NK-92 treated with Interleukin-12 subunit alpha and Interleukin-12 subunit beta, amount 100 ng/mL, for 24 hours (cell line): ENCODE data around the gene MASP2.
A peak's percentile ranks its signal among the peaks of the same experiment; 100 is the strongest.
"Not testable (repeated sequence)": the region's sequence is repeated elsewhere in the genome, so short reads cannot be mapped to it uniquely, and the experiment has no call there.

Source experiments
- DNase-seq: peaks from one replicate; lab custom pipeline; 2025; lab: John Stamatoyannopoulos, UW

Gene MASP2

DNA sequence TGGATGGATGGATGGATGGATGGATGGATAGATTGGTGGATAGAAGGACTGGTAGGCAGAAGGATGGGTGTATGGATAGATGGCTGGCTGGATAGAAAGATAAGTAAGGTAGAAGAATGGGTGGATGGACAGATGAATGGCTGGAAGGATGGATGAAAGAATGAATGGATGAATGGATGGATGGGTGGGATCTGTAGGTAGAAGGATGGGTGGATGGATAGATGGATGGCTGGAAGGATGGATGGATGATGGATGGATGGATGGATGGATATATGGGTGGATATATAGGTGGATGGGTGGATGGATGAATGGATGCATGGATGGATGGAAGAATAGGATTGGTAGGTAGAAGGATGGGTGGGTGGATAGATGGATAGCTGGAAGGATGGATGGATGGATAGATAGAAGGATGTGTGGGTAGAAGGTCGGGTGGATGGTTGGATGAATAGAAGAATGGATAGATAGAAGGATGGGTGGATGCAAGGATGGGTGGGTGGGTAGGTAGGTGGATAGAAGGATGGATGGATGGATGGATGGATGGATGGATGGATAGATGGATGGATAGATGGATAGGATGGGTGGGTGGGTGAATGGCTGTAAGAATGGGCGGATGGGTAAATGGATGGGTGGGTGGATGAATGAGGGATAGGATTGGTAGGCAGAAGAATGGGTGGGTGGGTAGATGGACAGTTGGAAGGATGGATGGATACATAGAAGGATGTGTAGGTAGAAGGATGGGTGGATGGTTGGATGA, 7.5 kb downstream of the MASP2 start:
- DNase-seq: no peak

GRCh38 chr1:11037740-11038182, 9.3 kb downstream of the MASP2 start:
- DNase-seq: peak; percentile 66

DNA sequence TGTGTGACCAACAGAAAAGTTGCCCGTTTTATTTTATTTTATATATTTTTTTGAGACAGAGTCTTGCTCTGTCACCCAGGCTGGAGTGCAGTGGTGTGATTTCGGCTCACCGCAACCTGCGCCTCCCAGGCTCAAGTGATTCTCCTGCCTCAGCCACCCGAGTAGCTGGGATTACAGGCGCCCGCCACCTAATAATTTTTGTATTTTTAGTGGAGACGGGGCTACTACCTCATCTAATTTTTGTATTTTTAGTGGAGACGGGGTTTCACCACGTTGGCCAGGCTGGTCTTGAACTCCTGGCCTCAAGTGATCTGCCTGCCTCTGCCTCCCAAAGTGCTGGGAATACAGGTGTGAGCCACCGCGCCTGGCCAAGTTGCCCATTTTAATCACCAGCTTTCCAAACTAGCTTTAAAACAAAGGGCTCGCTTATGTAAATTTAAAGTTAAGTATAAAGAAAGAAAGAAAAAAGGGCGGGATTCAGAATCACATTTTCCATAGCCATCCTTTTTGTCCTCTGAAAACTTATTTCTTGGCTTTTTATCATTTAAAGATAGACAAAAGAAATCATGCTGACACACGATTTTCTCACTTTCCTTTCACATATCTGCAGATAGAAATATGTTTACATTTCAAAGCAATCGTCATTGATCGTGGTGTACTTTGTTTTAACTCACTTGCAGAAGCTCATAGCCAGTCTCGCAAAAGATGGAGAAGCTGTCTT, 9.9 kb downstream of the MASP2 start:
- not testable (repeated sequence) for DNase-seq

DNA sequence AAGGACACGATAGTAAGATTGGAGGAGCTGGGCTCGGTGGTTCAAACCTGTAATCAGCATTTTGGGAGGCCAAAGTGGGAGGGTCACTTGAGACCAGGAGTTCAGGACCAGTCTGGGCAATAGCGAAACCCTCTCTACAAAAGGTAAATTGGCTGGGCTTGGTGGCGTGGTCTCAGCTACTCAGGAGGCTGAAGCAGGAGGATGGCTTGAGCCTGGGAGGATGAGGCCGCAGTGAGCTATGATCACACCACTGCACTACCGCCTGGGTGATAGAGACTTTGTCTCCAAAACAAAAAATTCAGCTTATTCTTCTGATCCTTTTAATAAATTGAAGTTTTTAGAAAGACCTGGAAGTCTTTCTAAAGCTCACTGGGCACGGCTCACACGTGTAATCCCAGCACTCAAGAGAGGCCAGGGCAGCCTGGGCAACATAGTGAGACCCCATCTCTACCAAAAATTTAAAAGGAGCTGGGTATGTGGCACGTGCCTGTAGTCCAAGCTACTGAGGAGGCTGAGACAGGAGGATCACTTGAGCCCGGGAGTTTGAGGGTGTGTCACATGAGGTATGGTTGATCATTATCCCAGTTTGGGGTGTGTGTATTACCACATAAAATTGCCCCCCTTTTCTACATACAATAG, 15.3 kb downstream of the MASP2 start:
- no peak for DNase-seq

- no peak for DNase-seq
These were observed 16.2 kb downstream of the MASP2 start for GRCh38 chr1:11030865-11031264.

- no peak for DNase-seq
These were observed 19.0 kb downstream of the MASP2 start for GRCh38 chr1:11028018-11028417.

DNA sequence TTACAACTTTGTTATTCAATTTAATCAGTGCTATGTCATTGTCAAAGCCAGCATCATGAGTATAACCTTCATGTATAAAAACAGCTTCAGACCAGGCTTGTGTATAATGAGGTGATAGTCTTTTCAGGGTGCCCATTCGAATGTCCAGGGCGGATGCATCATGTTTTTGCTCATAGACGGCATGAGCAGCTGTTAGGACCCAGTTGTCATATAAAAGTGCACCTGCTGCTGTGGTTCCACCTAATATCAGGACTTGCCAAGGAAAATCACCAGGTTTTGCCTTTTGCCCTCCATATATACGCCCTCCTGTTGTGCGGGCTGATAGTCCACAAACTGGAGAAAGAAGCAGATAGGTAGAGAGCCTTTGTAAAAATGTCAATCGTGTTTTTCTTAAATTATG, 19.7 kb downstream of the MASP2 start:
- DNase-seq: no peak

- DNase-seq: no peak
These were observed 20.1 kb downstream of the MASP2 start for GRCh38 chr1:11026903-11027302.

DNA sequence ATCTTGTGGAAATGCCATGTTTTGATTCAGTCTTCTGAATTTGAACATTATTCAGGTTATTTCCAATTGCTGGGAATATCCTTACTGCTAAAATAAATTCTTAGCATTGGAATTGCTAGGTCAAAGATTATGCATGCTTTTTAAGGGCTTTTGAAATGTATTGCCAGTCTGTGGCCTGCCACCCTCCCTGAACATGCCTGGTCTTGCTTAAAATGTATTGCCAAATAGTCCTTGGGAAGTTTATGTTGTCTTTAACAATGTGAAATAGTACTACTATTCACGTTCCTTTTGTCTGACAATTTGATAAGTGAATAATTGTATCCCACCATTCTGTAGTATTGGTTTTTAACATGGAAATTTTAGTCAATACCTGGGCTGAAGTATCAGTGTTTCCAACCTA, 21.0 kb downstream of the MASP2 start:
- DNase-seq: no peak

DNA sequence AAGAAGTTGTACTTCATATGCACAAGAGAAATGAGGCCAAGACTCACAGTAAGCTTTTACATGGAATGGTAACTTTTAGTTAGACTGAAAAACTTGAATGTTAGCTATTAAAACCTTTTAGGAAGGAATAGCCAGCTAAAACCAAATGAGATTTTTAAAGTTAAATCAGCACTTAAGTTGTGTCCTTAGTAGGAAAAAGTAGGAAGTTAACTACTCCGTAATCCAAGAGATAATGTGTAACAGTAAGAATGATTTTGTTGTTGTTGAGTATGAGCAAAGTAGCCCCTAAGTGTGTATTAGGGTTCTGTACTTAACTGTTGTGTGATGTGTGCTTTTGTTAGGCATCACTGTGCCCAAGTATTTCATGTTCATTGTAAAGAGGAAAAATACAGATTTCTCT, 21.4 kb downstream of the MASP2 start:
- DNase-seq: no peak

DNA sequence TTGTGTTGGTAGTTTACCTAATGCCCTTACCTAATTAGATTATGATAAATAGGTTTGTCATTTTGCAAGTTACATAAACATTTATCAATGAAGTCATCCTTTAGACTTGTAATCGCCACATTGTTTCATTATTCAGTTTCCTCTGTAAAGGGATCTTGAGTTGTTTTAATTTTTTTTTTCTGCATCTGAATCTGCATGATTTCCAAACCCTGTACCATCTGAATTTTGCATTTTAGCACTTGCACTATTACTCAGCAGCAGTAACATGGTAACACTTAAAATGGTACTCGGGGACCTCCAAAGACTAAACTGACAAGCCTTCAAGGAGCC, 22.2 kb downstream of the MASP2 start:
- DNase-seq: no peak

DNA sequence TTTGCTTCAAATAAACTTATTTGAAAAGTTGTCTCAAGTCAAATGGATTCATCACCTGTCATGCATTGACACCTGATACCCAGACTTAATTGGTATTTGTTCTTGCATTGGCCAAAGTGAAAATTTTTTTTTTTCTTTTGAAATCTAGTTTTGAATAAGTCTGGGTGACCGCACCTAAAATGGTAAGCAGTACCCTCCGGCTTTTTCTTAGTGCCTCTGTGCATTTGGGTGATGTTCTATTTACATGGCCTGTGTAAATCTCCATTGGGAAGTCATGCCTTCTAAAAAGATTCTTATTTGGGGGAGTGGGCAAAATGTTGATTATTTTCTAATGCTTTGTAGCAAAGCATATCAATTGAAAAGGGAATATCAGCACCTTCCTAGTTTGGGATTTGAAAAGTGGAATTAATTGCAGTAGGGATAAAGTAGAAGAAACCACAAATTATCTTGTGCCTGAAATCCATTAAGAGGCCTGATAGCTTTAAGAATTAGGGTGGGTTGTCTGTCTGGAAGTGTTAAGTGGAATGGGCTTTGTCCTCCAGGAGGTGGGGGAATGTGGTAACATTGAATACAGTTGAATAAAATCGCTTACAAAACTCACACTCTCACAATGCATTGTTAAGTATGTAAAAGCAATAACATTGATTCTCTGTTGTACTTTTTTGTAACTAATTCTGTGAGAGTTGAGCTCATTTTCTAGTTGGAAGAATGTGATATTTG, 22.7 kb downstream of the MASP2 start:
- DNase-seq: no peak

GRCh38 chr1:11023201-11023600, 23.8 kb downstream of the MASP2 start:
- no peak for DNase-seq

GRCh38 chr1:11019971-11020370, 27.1 kb downstream of the MASP2 start:
- no peak for DNase-seq

DNA sequence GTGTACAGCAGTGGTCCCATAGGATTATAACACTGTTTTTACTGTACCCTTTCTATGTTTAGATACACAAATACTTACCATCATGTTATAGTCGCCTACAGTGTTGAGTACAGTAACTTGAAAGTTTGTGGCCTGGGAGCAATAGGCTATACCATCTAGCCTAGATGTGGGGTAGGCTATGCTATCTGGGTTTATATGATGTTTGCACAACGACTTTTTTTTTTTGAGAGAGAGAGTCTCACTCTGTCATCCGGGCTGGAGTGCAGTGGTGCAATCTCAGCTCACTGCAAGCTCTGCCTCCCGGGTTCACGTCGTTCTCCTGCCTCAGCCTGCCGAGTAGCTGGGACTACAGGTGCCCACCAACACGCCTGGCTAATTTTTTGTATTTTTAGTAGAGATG, 27.7 kb downstream of the MASP2 start:
- not testable (repeated sequence) for DNase-seq

DNA sequence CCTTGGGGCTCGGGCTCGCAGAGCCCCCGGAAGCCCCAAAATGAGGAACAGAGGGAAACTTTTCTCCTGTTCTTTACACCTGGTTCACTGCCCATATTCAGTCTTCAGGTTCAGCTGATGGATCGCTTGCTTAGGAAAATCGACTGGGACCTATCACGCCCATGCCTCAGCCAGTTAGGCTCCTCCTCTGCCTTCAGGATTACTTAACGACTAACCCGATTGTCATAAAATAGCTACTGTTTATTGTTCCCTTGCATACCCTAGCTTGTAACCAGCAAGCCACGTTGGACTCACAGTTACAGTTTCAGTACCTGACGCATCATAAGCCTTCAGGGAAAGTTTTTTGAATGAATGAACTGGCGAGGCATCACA, 33.9 kb downstream of the MASP2 start:
- DNase-seq: no peak

DNA sequence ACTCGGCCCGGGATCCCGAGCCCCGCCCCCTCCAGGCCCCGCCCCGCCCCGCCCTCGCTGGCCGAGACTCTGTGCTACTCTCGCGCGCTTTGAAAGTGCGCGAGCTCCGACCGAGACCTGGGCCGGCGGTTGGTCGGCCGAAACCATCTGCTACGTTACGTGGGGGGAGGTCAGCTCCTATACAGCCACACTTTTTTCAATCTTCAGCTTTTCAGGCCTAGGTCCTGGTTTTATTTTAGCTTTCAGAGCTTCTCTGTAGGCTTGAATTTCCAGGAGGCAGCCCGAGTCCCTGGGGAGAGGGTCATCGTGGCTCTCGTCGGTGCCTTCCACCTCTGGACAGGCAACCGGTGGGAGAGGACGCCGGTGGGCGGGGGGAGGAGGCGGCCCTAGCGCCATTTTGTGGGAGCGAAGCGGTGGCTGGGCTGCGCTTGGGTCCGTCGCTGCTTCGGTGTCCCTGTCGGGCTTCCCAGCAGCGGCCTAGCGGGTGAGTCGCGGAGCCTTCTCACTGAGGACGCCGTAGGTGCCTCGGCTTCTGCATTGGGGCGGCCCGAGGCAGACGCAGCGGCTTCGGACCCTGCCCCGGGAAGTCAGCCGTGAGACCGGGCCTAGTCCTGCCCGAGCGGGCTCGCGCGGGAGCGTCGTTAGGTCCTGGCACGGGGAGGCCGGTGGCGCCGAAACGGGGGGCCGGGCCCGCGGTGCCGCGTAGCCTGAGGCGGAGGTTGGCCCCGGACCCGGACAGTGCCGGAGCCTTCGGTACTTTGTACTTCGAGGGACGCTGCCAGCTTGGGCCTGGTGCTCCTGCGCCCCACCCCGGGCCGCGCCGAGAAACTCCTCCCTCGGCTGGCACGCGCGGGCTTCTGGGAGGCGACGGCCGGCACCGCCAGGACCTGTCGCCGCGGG, 34.5 kb downstream of the MASP2 start, which contains the start of gene TARDBP:
TARDBP (plus strand) TSS at position 395 of the 900 bp plus-strand sequence. CDS start 1,074 bp downstream, outside the sequence.
- DNase-seq: peak; percentile 80

GRCh38 chr1:11000526-11000925, 46.5 kb downstream of the MASP2 start:
- no peak for DNase-seq

GRCh38 chr1:10996100-10996499, 50.9 kb downstream of the MASP2 start:
- no peak for DNase-seq

GRCh38 chr1:10992864-10993263, 54.2 kb downstream of the MASP2 start:
- no peak for DNase-seq

DNA sequence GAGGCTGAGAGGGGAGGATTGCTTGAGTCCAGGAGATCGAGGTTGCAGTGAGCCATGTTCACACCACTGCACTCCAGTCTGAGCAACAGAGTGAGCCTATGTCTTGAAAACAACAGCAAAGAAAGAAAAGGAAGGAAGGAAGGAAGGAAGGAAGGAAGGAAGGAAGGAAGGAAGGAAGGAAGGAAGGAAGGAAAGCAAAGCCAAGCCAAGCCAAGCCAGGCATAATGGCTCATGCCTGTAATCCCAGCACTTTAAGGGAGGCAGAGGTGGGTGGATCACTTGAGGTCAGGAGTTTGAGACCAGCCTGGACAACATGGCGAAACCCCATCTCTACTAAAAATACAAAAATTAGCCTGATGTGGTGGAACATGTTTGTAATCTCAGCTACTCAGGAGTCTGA, 55.0 kb downstream of the MASP2 start:
- DNase-seq: not testable (repeated sequence)
